Loucy (cell line): ENCODE measurements around the gene FTO.

Experiments used
- H2AFZ ChIP-seq: fragments of 200-600 bp; sonication (generic); 2 replicates; pipeline ENCODE4 v1.6.0; 2016; ENCODE audit warnings: antibody characterized with exemption, mild to moderate bottlenecking, low read length, moderate library complexity
- H3F3A ChIP-seq: fragments of 200-600 bp; 2 replicates; pipeline ENCODE4 v1.6.0; 2016; ENCODE audit warnings: antibody characterized with exemption, low read depth, mild to moderate bottlenecking
- H3K27me3 ChIP-seq: fragments of 200-600 bp; sonication (generic); 2 replicates; pipeline ENCODE4 v1.6.1; 2014; ENCODE audit warnings: low read length, mild to moderate bottlenecking; ENCODE audit not compliant: insufficient read depth, poor library complexity, severe bottlenecking
- H3K36me3 ChIP-seq: fragments of 200-600 bp; sonication (generic); 2 replicates; pipeline ENCODE4 v1.6.1; 2016; ENCODE audit warnings: low read length; ENCODE audit not compliant: insufficient read depth
- H3K4me1 ChIP-seq: fragments of 200-600 bp; sonication (generic); 2 replicates; pipeline ENCODE4 v1.5.1; 2014; ENCODE audit warnings: low read length, mild to moderate bottlenecking; ENCODE audit not compliant: insufficient read depth, poor library complexity, severe bottlenecking
- H3K4me2 ChIP-seq: fragments of 200-600 bp; sonication (generic); 2 replicates; pipeline ENCODE4 v1.6.0; 2014; ENCODE audit warnings: antibody characterized with exemption, low read length, low read depth, mild to moderate bottlenecking; ENCODE audit not compliant: poor library complexity, severe bottlenecking
- H3K4me3 ChIP-seq: fragments of 200-600 bp; sonication (generic); 2 replicates; pipeline ENCODE4 v1.5.1; 2014; ENCODE audit warnings: low read length, mild to moderate bottlenecking, mixed read lengths; ENCODE audit not compliant: poor library complexity, severe bottlenecking
- H3K79me2 ChIP-seq: fragments of 200-600 bp; sonication (generic); 2 replicates; pipeline ENCODE4 v1.6.1; 2014; ENCODE audit warnings: low read length; ENCODE audit not compliant: insufficient read depth
- H3K9ac ChIP-seq: fragments of 200-600 bp; sonication (generic); 2 replicates; pipeline ENCODE4 v1.6.0; 2014; ENCODE audit warnings: mild to moderate bottlenecking, low read depth, low read length, moderate library complexity; ENCODE audit not compliant: poor library complexity, severe bottlenecking
- H3K9me2 ChIP-seq: fragments of 200-600 bp; sonication (generic); replicated peaks from 2 replicates; pipeline ENCODE4 v1.6.1; 2016; ENCODE audit warnings: low read depth, low read length, mixed read lengths
- H3K9me3 ChIP-seq: fragments of 200-600 bp; sonication (generic); 2 replicates; pipeline ENCODE4 v1.6.1; 2014; ENCODE audit warnings: mild to moderate bottlenecking, antibody characterized with exemption, low read length, low read depth; ENCODE audit not compliant: insufficient read depth
- H4K20me1 ChIP-seq: fragments of 200-600 bp; sonication (generic); 2 replicates; pipeline ENCODE4 v1.6.0; 2014; ENCODE audit warnings: antibody characterized with exemption, low read length, mild to moderate bottlenecking; ENCODE audit not compliant: insufficient read depth, poor library complexity, severe bottlenecking
- CTCF ChIP-seq: fragments of 200-600 bp; sonication (generic); conservative IDR thresholded peaks from 2 replicates; pipeline ENCODE4 v1.5.1; 2014; ENCODE audit warnings: mild to moderate bottlenecking, antibody characterized with exemption, low read length
- EZH2phosphoT487 ChIP-seq: fragments of 200-600 bp; IDR thresholded peaks from 2 replicates; pipeline ENCODE4 v1.6.1; 2018; ENCODE audit warnings: antibody characterized with exemption, mild to moderate bottlenecking, moderate library complexity, borderline replicate concordance

The FTO gene

DNA sequence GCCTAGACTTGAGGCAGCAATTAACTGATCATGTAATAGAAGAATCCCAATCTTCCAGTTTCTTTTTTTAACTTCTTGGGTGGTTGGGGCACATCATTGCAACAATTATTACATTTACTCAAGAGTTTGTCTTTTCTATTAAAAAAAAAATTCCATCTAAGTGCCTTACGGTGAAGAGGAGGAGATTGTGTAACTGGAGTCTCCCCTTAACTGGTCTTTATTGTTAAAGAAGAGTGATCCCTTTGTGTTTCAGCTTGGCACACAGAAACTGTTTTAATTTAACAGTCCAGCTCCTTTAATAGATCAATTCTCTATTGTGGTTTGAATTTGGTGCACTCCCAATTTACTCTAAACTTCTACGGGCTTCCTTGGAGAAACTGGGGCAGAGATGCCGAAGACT is 75.2 kb downstream of the FTO start:
- Histone ChIP-seq H3K79me2 (peaks cover 92% of the 10 kb centered on the region), H3K9me2 (no peaks in the 10 kb centered on the region), H3K9me3 (no peaks in the 10 kb centered on the region), H3K9ac (peak overlapping the region; percentile 39), H3K27me3 (no peaks in the 10 kb centered on the region), H3F3A (no peaks in the 10 kb centered on the region), H3K36me3 (no peaks in the 10 kb centered on the region), H2AFZ (no peak overlapping the region), H3K4me1 (peaks cover 74% of the 10 kb centered on the region), H3K4me2 (peak overlapping the region; percentile 55), H4K20me1 (no peaks in the 10 kb centered on the region), H3K4me3 (no peak overlapping the region)
- TF ChIP-seq CTCF (no peak), EZH2phosphoT487 (no peak)

- TF ChIP-seq CTCF: no peak
- TF ChIP-seq EZH2phosphoT487: no peak
- no peak overlapping the region for H2AFZ ChIP-seq
- peaks cover 72% of the 10 kb centered on the region for H3K4me1 ChIP-seq
- H3K9me3 ChIP-seq: no peaks in the 10 kb centered on the region
- H3K9ac ChIP-seq: peak overlapping the region; percentile 39
- peak overlapping the region; percentile 55 for H3K4me2 ChIP-seq
- no peaks in the 10 kb centered on the region for H4K20me1 ChIP-seq
- H3F3A ChIP-seq: no peaks in the 10 kb centered on the region
- H3K4me3 ChIP-seq: peak overlapping the region; percentile 1
- peaks cover 90% of the 10 kb centered on the region for H3K79me2 ChIP-seq
- no peaks in the 10 kb centered on the region for H3K36me3 ChIP-seq
- H3K9me2 ChIP-seq: no peaks in the 10 kb centered on the region
- H3K27me3 ChIP-seq: no peaks in the 10 kb centered on the region
Observed at GRCh38 chr16:53780051-53780450, 76.1 kb downstream of the FTO start.

GRCh38 chr16:53781023-53781605 is 77.2 kb downstream of the FTO start:
- H3K9me2 ChIP-seq: no peaks in the 10 kb centered on the region
- no peaks in the 10 kb centered on the region for H3K27me3 ChIP-seq
- peaks cover 61% of the 10 kb centered on the region for H3K4me1 ChIP-seq
- H2AFZ ChIP-seq: no peak overlapping the region
- H3K9ac ChIP-seq: no peak overlapping the region
- H3K79me2 ChIP-seq: peaks cover 88% of the 10 kb centered on the region
- no peaks in the 10 kb centered on the region for H3F3A ChIP-seq
- no peak overlapping the region for H3K4me3 ChIP-seq
- no peak for TF ChIP-seq EZH2phosphoT487
- no peaks in the 10 kb centered on the region for H3K36me3 ChIP-seq
- H4K20me1 ChIP-seq: no peaks in the 10 kb centered on the region
- no peaks in the 10 kb centered on the region for H3K9me3 ChIP-seq
- H3K4me2 ChIP-seq: no peak overlapping the region

- Histone ChIP-seq H3K9ac (no peak overlapping the region), H3K9me2 (no peaks in the 10 kb centered on the region), H2AFZ (no peak overlapping the region), H3K4me1 (peaks cover 53% of the 10 kb centered on the region), H3K36me3 (no peaks in the 10 kb centered on the region), H3K9me3 (no peaks in the 10 kb centered on the region), H3K79me2 (peaks cover 85% of the 10 kb centered on the region), H4K20me1 (no peaks in the 10 kb centered on the region), H3F3A (no peaks in the 10 kb centered on the region), H3K27me3 (no peaks in the 10 kb centered on the region), H3K4me2 (no peak overlapping the region), H3K4me3 (no peak overlapping the region)
- TF ChIP-seq EZH2phosphoT487 (no peak), CTCF (no peak)
Observed at GRCh38 chr16:53782148-53782547, 78.2 kb downstream of the FTO start.
